Middle frontal gyrus (tissue), 1 donor: Measurements from ENCODE around the gene LDB3.
A peak's percentile ranks its signal among the peaks of the same experiment; 100 is the strongest.
"Not testable (repeated sequence)": the region's sequence is repeated elsewhere in the genome, so short reads cannot be mapped to it uniquely, and the experiment has no call there.

Source experiments
- DNase-seq: peaks from one replicate; pipeline ENCODE4 v3.0.0-alpha.2; 2015; ENCODE audit warnings: low spot score; ENCODE audit errors: extremely low spot score

LDB3 gene

DNA sequence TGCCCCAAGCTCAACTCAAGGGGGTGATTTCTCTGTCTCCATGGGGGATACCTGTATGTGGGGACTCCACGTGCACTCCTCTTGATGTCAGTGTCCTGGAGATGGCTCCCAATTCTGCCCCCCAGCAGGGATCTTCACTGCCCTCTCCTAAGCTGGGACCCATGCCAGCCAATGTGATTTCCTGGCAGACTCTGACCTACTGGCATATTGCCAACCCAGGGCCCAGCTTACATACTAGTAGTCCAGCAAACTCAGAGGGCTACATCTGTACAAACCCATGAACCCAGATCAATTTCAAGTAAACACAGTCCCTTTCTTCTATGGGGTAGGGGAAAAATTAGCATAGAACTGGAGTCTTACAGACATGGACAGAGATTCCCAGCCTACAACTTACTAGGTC lies 61.9 kb downstream of the LDB3 start:
- no peak for DNase-seq

DNA sequence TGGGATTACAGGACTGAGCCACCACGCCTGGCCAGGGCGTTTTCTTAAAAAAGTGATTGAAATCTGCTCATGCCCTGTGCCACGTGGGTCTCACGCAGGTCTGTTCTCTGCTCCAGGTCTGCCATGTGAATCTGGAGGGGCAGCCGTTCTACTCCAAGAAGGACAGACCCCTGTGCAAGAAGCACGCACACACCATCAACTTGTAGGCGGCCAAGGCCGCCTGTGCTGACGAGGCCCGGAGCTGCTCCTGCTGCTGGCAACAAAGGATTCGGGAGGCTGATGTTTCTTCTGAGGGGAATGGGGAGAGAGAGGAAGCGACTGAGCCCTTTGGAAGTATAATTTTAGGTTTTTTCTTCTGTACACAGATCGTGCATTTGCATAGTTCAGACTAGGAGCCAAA lies 64.5 kb downstream of the LDB3 start:
- DNase-seq: no peak

DNA sequence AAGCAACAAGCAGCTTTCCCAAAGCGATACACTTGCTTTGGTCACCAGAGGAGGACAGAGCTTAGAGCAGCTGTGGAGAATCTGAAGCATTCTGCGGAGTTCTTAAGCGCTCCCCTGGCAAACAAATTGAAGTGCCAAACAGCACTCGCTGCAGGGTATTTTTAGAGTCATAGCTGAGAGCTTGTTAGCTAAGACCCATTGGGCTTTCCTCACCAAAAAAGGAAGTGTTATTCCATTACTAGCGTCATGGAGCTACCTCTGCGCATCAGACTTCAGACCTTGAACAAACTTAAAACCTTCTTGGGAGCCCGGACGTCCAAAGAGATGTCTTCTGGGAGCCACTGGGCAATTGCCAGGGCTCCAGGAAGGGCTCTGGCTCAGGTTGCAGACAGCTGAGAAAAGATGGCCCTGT lies 65.0 kb downstream of the LDB3 start:
- no peak for DNase-seq

DNA sequence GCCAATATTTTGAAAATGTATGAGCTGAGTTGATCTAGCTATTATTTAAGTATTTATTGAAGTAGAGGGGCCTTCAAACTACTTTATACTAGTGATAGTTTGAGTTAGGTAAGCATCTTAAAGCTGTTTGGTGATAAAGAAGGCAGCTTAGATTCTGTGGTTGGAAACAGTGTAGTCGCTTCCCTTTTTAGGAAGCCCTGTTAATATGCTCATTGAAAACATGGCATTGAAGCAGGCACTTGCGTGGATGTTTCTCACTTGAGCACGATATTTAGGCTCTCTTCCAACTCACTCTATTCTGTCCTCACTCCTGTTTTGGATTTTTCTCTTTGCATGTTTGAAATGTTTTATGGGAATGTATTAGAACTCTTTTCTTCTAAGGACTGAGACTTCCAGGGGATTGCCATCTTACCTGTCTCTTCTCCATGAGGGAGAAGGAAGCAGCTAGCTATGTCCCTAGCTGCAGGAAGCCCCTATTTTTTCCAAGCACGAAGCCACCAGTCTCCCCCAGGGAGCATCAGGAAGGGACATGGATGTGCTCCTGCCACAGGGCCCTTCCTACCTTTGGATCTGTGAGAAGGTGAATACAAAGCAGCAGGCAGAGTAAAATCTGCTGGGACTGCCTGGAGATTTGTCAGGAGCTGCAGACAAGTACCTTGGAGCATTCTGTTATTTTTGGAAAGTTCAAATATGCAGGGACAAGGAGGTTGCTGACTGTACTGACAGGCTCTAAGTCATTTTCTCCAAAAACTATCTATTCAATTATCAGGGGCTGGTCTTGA lies 66.1 kb downstream of the LDB3 start:
- no peak for DNase-seq

- not testable (repeated sequence) for DNase-seq
Measured at GRCh38 chr10:86735278-86735677, 67.0 kb downstream of the LDB3 start.

- no peak for DNase-seq
Measured at GRCh38 chr10:86742230-86742629, 73.9 kb downstream of the LDB3 start.

GRCh38 chr10:86744067-86744725 lies 75.9 kb downstream of the LDB3 start:
- no peak for DNase-seq

- DNase-seq: no peak
Measured at GRCh38 chr10:86747796-86748581, 79.7 kb downstream of the LDB3 start.

GRCh38 chr10:86749854-86750253 lies 81.5 kb downstream of the LDB3 start:
- no peak for DNase-seq

- no peak for DNase-seq
Measured at GRCh38 chr10:86751477-86751876, 83.2 kb downstream of the LDB3 start.

DNA sequence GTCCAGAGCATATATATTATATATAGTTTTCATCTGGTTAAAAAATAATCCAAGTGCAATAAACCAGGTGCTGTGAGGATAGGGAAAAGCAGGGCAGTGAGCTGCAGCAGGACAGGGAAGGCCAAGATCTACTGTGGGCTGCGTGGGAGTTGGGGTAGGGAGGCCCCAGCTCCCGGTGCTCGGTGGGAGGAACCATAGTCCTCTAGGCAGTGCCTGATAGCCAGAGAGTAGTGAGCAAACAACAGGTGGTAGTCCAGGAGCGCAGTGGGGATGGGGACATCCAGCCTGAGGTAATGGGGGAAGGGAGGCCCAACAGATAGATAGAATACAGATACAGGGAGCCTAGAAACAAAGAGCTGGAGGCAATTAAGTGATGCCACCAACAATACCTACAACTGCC lies 84.0 kb downstream of the LDB3 start:
- DNase-seq: no peak

DNA sequence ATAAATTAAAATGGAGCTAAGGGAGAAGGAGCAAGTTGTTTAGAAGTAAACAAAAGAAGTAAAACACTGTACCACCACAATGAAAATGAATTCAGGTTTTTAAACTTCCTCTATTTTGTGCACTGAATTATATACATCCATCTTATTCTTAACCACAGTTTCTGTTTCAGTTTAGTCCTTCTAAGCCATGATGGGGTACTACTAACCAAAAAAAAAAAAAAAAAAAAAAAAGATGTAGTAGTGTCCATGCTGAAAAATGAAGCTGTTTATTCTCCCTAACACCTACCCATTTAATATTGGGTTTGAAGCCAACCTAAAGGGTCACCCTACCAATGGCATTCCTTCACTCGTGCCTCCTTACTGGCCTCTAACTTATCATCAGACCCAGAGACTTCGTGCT lies 84.7 kb downstream of the LDB3 start:
- no peak for DNase-seq

DNA sequence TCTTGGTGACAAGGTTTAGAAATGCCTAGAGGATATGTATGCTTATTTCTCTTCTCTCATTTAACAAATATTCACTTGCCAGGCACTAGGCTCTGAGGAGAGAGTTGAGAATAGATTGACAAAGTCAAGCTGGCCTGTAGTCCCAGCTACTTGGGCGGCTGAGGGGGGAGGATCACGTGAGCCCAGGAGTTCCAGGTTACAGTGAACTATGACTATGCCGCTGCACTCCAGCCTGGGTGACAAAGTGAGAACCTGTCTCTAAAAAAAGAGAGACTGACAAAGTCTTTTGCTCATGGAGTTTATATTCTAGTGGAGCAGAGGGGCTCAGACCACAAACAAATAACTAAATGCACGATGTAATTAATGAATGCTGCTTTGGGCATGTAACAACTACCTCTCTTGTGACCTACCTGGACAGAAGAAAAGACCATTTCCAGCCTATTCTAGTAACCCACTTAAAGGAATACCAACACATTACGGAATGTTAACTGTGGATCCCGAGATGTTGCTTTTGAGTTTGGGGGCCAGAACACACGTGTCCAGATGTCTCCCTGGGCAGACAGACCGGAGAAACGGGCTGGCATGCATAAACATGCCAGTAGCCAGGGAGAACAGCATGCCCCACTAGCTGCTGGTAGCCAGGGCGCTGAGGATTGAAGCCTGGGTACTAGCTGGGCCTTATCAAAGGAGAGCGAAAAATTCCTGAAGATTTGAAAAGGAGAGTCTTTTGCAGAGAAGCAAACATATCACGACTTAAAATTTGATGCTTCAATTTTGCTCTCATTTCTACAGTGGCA lies 85.5 kb downstream of the LDB3 start:
- DNase-seq: no peak

- no peak for DNase-seq
Measured at GRCh38 chr10:86755454-86755739, 87.1 kb downstream of the LDB3 start.

- peak; percentile 82 for DNase-seq
Measured at GRCh38 chr10:86755740-86756510, 87.6 kb downstream of the LDB3 start.

- no peak for DNase-seq
Measured at GRCh38 chr10:86756511-86757112, 88.3 kb downstream of the LDB3 start, which contains the start of gene BMPR1A. Gene BMPR1A, plus strand, starts transcription at chr10:86756619. Its CDS starts 119,400 bp downstream, at chr10:86876019.

DNA sequence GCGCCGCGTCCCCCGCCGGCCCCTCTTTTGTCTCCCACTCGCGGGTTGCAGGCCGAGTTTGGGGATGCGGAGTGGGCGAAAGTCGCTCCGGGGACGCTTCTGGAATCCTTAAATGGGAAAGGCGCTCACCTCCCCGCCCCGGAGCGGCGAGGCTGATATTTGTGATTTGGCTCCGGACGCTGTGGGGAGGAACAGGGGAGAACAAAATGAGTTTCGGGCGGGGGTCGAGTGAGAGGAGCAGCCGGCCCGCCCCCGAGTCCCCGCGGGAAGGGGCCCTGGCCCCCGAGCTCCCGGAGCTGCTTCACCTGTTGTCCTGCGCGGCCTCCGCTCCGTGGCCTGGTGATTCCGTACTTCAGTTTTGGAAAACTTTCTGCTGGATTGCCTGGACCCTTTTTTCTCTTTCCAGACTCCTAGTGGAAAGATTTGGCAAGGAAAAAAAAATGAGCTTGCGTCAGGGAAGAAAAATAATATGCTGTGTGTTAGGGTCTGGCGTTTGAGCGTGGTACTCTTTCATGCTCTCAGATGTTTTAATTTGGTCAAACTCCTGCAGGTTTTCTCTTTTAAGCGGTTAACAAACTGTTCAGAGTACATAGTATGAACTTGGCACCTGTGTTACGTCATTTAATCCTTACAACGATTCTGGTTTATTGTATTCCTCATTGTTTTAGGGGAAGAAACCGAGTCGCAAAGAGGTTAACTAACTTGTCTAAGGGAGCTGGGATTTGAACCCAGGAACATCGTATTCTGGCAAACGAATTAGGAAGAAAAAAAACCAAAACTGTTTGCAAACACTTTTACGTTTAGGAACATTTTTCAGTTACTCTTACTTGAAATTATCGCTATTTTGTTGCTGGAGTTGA lies 89.0 kb downstream of the LDB3 start:
- DNase-seq: no peak

DNA sequence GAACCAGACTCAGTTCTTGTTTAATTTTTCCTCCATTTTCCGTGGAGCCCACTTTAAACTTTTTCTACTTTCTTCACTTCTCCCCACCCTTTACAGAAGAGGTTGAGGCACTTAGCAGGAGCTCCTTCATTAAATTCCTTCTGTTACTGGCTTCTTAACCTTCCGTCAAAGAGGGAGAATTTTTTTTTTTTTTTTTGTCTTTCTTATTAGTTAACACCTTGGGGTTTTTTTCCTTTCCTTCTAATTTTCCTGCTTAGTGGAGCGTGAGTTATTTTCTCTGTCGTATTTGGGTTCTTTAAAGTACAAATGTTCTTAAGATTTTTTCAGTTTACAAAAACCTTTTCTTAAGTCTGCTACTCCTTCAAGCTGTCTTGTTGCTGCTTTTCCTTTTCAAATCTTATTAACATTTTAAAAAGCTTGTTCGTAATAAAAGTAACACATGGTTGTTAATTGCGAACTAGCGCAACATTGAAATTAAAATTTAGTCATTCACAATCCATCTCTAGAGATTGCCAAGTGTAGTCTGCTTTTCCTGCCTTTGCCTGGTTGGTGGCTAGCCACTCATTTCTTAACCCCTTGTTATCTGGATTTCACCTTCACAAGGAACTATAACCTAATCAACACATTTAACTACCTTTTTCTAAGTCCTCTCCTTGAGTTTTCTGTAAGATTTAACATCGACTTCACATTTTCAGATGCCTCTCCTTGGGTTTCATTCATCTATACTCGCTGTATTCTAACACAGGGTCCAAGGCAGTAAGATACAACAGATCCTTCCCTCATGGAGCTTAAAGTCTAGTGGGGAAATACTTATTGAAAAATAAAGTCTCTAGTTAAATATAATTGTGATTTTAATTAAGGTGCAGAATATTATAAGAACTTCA lies 90.1 kb downstream of the LDB3 start:
- no peak for DNase-seq
